ENCODE data around the gene SPATA3.
A peak's percentile ranks its signal among the peaks of the same experiment; 100 is the strongest.

The SPATA3 gene

DNA sequence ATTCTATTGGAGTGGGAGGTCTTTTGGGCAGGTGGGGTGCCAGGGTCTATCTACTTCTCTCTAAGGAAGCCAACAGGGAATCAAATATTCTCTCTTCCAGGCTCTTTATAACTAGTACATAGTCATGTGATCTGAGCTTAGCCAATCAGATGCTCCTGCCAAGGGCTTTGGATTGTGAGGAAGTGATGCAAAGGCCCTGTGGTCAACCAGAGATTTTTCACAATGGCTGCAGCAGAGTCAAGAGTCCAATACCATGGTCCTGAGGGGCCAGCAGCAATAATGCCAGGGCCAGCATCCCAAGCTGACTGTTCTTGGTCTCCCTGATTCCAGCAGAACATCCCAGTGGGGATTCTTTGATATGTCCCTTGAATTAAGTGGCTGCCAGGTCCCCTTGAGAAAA, 33.0 kb downstream of the SPATA3 start:
- DNase-seq (ENCODE audit: low read depth, low spot score), result no peak

DNA sequence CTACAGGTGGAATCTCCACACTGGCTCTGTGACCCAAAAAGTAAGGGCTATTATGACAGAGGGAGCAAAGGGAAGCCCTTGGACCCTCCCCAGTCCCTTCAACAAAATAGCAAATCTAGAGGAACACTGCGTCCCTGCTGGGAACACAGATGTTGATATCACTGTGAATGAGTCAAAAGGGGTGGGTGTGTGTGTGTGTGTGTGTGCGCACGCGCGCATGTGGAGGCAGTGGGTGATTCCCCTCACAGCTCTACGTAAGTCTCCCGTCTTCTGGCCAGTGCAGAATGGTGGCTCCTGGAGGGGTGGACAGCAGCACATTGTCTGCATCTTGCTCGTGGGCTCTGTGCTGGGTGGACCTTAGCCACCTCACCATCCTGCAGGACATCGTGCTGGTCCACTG, 33.6 kb downstream of the SPATA3 start:
- DNase-seq (ENCODE audit: low read depth, low spot score), result no peak

DNA sequence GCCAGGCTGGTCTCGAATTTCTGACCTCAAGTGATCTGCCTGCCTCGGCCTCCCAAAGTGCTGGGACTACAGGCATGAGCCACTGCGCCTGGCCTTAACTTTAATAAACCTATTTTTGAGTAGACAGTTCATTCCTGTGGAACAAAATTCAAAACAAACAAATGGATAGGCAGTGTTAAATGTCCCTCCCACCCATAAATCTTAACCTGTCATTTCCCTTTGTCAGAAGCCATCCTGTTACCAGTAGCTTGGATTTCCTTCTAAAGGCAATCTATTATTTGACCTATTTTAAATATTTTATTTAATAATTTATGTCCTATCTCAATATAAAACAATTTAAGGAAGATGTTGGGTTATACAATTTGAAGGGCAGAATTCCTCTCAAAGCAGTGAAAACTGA, 34.8 kb downstream of the SPATA3 start:
- no peak for DNase-seq (ENCODE audit: low read depth, low spot score)

DNA sequence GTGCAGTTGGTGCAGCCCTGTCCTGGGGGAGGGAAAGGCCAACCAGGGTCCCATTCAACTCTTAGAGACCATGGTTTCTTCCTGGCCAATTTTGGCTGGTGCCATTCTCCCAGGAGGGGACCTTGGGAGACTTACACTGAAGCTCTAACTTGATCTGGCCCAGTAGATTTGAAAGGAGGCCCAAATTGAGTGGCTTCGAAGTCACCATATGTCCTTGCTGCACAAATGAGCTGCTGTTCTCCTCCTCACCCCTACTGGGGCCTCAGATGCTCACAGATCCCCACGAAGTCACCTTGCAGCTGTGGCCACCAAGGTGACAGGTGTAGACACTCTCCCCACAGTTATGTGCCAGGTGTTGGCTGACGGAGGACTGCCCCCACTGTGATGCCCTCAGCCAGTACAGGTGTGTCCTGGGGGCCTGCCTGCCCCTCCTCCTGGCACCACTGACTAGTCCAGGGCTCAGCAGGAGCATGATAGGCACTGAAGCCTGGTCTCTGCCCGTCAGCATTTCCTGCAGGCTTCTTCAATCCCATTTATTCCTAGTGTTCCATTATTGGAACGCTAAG, 36.7 kb downstream of the SPATA3 start:
- no peak for DNase-seq (ENCODE audit: low read depth, low spot score)

GRCh38 chr2:231033147-231034132, 37.5 kb downstream of the SPATA3 start:
- DNase-seq (ENCODE audit: low read depth, low spot score), result no peak

DNA sequence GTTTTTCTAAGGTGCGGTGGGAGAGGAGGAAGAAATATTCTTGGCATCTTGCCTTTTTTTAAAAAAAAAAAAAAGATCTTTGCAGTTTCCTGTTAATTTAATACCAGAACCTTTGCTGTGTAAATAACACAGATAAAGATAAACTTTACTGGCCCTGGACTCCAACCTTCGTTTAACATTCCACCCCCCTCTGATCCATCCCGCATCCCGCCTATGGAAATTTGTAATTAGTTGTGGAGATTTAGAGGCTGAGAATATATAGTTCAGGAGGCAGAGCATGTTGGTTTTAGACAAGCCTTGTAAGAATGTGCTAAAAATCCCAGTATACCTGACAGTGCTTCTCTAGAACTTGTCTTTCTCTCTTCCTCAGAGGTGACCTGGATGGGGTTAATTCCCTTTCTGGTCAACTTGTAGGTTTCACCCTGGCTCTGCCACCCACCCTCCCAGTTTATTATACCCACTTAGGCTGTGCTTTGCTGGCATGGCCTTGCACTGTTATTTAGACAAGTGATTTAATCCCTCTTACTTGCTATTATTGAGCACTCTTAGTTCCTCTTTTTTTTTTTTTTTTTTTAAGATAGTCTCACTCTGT, 38.5 kb downstream of the SPATA3 start:
- no peak for DNase-seq (ENCODE audit: low read depth, low spot score)

DNA sequence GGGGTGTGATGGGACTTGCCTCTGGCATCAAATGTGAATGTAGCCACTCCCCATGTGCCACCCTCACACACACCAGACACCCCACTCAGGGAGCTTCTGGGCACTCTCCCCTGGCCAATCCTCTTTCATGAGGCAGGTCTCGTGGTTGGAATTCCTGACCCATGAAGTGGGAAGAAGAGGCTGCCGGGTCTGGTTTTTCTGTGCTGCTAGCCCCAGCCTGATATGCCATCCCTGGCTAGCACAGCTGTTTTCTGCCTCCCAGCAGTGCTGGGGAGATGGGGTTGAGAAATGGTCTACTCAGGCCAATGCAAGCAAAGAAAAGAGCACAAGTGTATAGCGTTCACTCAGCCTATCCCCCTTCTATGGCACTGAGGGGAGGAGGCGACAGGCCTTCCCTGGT, 40.2 kb downstream of the SPATA3 start:
- no peak for DNase-seq (ENCODE audit: low read depth, low spot score)

GRCh38 chr2:231036578-231037106, 40.7 kb downstream of the SPATA3 start:
- DNase-seq (ENCODE audit: low read depth, low spot score), result no peak

- peak; percentile 42 for DNase-seq (ENCODE audit: low read depth, low spot score)
Observed at GRCh38 chr2:231037202-231037730, 41.3 kb downstream of the SPATA3 start, which contains the start of gene C2orf72. C2orf72 (plus strand) TSS chr2:231037523; CDS start chr2:231037566, 43 bp downstream.

DNA sequence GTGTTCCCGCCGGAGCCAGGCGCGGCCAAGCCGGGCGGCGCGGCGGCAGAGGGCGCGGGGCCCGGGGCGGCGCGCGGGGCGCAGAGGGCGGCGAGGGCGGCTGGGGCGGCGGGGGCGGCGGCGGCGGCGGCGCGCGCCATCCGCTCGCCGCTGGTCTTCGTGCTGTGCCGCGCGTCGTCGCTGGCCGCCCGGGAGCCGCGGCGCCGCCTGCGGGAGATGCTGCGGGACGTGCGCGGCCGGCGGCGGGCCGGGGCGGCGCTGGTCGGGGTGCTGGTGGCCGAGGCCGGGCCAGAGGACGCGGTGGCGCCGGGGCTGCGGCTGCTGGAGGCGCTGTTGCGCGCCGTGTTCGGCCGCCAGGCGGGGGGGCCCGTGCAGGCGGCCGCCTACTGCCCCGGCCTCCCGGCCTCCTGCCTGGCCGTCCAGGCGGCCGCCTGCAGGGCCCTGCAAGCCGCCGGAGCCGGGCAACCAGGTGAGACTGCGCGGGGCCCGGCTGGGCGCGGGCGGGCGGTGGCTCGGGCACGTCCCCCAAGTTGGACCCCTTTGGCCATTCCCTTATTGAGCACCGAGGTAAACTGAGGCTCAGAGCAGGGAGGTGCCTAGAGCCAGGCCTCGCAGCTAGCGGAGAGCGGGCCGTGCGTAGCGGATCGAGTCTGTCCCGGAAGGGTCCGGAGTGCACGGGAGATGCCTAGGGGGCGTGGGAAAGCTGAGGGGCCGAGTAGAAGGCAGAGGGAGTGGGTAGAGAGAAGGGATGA, 42.0 kb downstream of the SPATA3 start:
- peak; percentile 48 for DNase-seq (ENCODE audit: low read depth, low spot score)

GRCh38 chr2:231038483-231039293, 42.8 kb downstream of the SPATA3 start:
- DNase-seq (ENCODE audit: low read depth, low spot score), result no peak

DNA sequence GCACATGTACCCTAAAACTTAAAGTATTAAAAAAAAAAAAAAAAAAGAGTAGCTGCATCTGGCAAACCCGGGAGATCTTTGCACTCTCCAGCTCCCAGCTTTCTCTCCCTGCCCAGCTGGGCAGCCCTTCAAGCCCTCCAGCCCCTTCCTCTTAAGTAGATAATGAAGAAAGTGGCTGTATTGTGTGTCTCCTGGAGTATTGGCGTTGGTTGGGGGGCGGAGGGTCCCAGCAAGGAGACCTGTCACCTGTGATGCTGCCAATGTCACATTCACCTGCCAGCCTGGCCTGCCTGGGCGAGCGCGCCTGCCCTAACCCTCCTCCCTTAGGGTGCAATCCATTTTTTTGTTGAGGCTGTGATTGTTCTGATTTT, 43.4 kb downstream of the SPATA3 start:
- DNase-seq (ENCODE audit: low read depth, low spot score), result no peak

- DNase-seq (ENCODE audit: low read depth, low spot score), result no peak
Observed at GRCh38 chr2:231039821-231040364, 44.0 kb downstream of the SPATA3 start.

GRCh38 chr2:231041061-231041689, 45.3 kb downstream of the SPATA3 start:
- DNase-seq (ENCODE audit: low read depth, low spot score), result no peak

DNA sequence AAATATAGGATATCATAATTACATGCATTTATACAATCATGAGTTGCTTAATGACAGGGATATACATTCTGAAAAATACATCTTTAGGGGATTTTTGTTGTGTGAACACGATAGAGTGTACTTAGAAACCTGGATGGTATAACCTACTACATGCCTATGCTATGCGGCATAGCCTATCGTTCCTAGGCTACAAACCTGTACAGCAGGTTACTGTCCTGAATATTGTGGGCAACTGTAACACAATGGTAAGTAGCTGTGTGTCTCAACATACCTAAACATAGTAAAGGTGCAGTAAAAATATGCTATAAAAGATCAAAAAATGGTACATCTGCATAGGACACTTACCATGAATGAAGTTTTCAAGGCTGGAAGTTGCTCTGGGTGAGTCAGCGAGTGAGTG, 47.9 kb downstream of the SPATA3 start:
- no peak for DNase-seq (ENCODE audit: low read depth, low spot score)

GRCh38 chr2:231046916-231047273, 51.0 kb downstream of the SPATA3 start:
- no peak for DNase-seq (ENCODE audit: low read depth, low spot score)

DNA sequence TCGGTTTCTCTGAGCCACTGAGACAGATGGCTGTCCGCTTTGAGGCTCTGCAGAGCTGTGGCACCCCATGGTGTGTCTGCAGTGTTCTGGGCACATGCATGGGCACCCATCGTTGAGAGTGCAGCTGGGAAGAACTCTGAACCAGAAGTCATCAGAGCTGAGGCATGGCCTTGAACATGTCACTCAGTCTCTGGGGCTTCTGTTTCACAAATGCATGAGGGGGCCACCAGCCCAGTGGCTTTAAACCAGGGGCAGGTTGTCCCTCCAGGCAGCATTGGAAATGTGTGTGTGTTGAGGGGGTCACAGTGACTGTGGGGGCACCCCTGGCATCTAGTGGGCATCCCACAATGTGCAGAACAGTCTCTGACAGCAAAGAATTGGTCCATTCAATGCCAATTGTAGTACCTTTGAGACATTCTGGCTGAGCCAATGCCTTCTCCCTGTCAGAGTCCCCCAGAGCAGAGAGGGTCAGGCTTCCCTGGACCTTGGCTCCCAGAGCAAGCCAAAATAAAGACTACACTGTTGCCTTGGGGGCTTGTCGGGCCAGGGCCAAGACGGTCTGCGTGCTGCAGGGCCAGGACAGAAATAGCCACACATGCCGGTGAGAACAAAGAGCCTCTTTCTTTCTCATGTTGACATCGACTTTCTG, 51.5 kb downstream of the SPATA3 start:
- DNase-seq (ENCODE audit: low read depth, low spot score), result peak; percentile 39

DNA sequence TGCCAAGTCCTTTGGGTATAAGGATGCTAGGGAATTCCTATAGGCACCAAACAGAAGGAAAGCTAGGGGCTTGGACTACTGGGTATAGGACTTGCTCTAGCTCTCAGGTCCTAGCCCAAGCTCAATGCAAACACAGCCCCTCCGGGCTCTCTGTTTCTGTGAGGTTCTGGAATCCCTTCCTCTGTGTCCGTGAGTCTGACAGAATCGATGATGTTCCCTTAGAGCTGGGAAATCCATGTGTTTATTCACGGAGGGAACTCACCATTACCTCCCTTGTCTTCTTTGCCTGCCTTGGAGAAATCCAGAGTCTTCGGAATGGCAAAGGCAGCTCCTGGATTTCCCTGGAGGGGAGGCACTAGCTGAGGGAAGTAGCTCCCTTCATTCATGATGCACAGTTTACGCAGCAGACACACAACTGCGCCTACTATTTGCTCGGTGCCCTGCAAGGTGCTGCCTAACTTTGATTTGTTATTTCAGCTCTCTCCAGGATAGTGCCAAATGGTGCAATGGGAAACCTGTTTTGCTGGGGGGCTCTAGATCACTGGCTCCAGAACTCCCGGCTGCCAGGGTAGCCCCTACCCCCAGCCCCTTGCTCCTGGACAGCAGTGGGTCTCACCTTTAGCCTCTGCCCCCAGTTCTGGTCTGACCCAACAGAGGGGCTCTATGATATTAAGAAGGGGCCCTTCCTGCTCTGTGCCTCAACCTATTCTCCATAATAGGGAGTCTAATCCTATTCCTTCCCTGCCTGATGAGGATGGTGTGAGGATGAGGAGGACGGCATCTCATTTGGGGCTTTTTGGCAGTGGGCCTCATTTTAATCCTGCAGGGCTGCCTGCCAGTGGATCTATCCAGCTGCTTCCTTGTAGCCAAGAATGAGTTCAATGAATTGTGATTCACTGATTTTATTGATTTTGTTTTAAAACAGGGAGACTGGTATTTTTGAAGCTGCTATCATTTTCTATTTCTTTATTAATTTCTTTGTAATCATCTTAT, 52.3 kb downstream of the SPATA3 start:
- no peak for DNase-seq (ENCODE audit: low read depth, low spot score)

Data from astrocyte of the hippocampus (primary cell).